ENCODE measurements around the gene CMPK2.
A peak's percentile ranks its signal among the peaks of the same experiment; 100 is the strongest.

The CMPK2 gene

DNA sequence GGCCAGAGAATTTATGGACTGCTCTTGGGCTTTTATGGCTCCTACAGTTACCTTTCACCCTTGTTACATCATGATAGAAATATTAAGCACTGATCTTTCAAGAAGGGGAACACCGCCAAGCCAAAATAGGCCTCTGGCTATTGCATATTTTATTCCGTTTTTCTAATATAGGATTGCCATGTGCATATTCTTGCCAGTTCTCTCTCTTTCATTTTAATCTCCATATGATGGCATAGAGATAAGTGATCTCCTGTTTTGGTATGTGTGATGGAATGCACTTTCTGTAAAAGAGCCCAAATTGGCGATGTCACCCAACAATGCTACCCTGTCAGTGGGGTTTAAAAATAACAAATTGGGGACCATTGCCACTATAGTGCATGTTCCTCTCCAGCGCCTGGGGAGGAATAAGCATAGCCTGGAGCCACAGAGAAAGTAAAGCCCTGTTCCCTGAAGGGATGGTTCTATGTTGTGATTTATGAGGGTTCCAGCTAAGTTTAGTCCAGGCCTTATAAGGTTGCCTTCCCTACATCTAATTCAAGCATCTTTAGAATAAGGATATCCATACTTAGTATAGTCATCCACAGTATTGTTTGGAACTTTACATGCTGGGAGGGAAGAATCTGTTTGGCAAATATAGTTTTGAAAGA lies 26.9 kb downstream of the CMPK2 start:
- DNase-seq = no peak

DNA sequence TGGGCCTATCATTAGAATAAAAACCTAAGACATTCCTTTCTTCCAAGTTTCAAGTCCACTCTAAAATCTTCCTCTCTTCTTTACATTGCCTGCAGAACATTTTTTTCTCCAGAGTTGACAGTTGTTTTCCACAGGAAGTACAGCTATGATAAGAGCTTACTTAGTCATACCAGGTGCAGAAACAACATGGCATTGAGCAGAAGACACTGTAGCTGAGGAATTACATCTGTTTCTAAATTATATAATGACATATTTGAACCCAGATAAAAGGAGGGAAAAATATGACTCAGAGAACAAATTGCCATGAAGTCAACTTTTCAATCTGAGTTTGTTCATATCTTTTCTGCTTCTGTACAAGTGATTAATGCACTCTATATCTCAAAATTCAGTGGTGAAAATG lies 30.2 kb downstream of the CMPK2 start:
- DNase-seq = no peak

GRCh38 chr2:6834163-6834562 lies 31.5 kb downstream of the CMPK2 start:
- DNase-seq = no peak

- DNase-seq = no peak
Observed at GRCh38 chr2:6833300-6833604, 32.5 kb downstream of the CMPK2 start.

GRCh38 chr2:6832596-6833299 lies 33.0 kb downstream of the CMPK2 start:
- DNase-seq = no peak

DNA sequence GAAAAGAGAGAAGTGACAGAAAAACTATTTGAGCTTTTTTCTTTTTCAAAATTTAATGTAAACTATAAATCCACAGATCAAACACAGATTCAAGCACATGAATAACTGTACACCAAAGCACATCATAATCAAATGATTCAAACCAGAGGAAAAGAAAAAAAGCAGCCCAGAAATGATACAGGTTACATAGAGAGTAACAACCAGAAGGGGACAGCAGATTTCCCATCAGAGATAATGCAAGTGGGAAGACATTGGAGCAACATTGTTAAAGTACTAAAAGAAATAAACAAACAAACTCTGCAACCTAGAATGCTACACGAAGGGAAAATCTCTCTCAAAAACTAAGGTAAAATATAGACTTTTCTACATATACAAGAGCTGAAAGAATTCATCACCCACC lies 34.5 kb downstream of the CMPK2 start:
- no peak for DNase-seq

DNA sequence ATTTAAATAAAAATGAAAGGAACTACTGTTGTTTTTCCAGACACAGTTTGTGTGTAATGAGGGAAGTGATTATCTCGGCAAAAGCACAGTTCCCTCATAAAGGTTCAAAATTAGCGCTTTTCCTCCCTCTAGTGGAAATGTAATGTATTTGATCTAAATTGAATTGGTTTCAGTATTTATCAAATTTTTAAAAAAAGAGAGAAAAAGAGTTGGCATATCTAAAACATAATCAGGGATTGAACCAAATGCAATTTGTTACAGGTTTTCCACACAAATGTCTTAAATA lies 37.5 kb downstream of the CMPK2 start:
- peak; percentile 20 for DNase-seq

GRCh38 chr2:6827566-6828298 lies 38.0 kb downstream of the CMPK2 start:
- peak; percentile 59 for DNase-seq

DNA sequence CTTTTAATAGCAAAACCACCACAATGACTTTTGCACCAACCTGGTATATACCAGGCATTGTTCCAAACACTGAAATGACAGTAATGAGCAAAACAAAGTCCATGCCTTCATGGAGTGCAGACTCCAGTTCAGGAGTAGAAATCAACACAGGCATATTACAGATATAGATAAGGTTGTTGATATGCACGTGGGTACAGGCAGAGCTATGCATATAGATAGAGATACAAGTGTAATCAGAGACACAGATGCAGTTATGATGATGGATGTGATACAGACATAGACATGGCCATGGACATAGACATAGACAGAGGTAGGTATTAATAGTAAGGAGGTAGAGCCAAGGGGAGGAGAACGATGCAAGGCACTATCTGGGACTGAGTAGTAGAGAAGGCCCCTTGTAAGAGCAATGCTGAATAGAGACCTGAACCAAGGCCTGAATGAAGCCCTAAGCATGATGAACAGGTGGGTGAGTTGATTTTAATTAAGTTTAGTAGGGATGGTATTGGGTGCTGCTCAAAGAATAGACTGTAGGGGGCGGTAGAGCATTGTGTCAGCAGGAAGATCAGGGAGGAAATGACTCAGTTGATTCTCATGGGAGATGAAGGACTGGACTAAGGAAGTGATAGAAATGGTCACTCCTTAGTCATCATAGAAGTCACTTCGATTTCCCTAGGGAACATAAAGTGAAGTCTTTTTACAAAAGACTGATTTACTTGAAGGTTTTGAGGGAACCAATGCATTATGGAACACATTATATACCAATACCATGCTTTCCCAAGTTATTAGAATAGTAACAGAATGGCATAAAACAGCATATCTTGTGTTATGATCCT lies 39.4 kb downstream of the CMPK2 start:
- no peak for DNase-seq

DNA sequence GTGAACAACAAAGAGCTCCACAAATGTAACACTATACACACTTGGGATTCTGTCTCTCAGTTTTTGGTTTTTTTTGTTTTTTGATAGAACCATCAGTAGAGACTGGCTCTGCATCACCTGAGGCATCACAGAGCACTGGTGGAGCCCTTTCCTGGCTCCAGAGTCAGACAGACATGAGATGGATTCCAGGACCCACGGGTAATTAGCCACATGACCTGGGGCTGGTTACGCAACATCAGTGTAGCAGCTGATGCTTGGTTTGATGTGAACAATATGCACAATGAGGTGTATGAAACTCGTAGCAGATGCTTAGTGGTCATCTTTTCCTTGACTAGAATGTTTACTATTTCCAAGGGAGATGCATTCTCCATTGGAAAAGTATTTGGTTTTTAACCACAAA lies 40.7 kb downstream of the CMPK2 start:
- DNase-seq = no peak

- no peak for DNase-seq
Observed at GRCh38 chr2:6823111-6823510, 42.6 kb downstream of the CMPK2 start.

DNA sequence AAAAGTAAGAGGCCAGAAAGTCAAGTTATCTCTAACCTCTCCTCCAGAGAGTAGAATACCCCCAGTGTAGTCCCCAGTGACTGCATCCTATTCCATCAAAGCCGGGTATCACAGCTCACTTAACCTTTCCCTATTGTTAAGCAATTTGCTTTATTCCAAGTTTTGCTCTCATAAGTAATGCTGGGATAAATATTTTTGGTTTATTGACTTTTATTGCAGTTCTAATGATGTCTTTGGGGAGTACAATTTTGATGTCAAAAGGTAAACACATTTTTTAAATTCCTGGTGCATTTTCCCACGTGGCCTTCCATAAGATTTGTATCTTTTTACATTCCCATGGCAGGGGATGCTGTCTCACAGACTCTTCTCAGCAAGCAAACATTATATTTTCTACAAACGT lies 43.3 kb downstream of the CMPK2 start:
- no peak for DNase-seq

GRCh38 chr2:6820903-6821584 lies 44.7 kb downstream of the CMPK2 start:
- no peak for DNase-seq

DNA sequence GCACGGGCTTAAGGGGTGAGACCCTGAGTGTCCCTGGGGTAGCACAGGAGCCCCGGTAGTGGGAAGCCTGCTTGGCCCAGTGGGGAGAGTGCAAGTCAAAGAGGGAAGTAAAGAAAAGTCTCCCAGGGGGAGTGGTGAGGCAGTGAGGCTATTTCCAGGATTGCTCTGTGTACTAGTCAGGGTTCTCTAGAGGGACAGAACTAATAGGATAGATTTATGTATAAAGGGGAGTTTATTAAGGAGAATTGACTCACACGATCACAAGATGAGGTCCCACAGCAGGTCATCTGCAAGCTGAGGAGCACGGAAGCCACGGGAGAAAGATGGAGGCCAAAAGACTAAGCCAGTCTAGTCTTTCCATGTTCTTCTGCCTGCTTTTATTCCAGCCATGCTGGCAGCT lies 45.5 kb downstream of the CMPK2 start:
- DNase-seq = no peak

- no peak for DNase-seq
Observed at GRCh38 chr2:6819668-6820067, 46.0 kb downstream of the CMPK2 start.

GRCh38 chr2:6818012-6818411 lies 47.7 kb downstream of the CMPK2 start:
- no peak for DNase-seq

- DNase-seq = no peak
Observed at GRCh38 chr2:6814869-6815268, 50.8 kb downstream of the CMPK2 start.

- DNase-seq = no peak
Observed at GRCh38 chr2:6814312-6814711, 51.4 kb downstream of the CMPK2 start.

DNA sequence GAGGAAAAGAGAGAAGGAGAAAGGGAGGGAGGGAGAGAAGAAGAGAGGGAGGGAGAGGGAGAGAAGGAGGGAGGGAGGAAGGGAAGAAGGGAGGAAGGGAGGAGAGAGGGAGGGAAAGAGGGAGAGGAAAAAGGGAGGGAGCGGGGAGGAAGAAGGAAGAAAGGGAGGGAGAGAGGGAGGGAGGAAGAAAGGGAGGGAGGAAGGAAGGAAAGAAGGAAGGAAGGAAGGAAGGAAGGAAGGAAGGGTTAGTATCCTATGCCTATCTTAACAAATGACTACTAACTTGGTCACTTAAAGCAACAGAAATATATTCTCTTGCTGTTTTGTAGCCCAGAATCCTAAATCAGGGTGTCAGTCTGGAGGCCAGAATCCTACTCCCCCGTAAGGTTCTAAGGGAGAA lies 52.1 kb downstream of the CMPK2 start:
- no peak for DNase-seq

GRCh38 chr2:6812857-6813530 lies 52.7 kb downstream of the CMPK2 start:
- no peak for DNase-seq

- no peak for DNase-seq
Observed at GRCh38 chr2:6810961-6811360, 54.7 kb downstream of the CMPK2 start.

DNA sequence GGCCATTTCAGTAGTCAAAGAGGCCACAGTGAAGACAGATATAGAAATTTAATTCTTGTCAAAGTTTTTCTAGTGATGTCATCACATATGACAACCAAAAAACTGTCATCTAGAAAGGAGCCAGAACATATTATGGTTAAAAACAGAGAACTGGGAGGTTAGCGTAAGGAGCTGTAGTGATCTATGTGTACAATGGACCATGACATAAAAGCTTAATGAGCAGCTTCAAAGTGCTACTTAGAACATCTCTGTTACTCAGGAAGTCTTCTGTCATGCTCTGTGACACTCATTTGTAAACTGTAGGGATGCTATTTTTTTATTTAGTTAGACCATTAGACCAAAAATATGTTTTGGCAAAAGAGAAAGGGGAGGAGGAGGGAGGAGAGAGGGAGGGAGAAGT lies 57.3 kb downstream of the CMPK2 start:
- DNase-seq = no peak

- DNase-seq = no peak
Observed at GRCh38 chr2:6806604-6807003, 59.1 kb downstream of the CMPK2 start.
